HG03280 (cell line): ENCODE data around the gene HLA-E.
"Not testable (repeated sequence)": the region's sequence is repeated elsewhere in the genome, so short reads cannot be mapped to it uniquely, and the experiment has no call there.

Source experiments
- ATAC-seq: cut with Tn5 transposase; IDR thresholded peaks from one replicate; pipeline ENCODE4 v1.9.1; 2021; ENCODE audit warnings: mild to moderate bottlenecking, moderate library complexity; ENCODE audit not compliant: unreplicated experiment

The HLA-E gene

DNA sequence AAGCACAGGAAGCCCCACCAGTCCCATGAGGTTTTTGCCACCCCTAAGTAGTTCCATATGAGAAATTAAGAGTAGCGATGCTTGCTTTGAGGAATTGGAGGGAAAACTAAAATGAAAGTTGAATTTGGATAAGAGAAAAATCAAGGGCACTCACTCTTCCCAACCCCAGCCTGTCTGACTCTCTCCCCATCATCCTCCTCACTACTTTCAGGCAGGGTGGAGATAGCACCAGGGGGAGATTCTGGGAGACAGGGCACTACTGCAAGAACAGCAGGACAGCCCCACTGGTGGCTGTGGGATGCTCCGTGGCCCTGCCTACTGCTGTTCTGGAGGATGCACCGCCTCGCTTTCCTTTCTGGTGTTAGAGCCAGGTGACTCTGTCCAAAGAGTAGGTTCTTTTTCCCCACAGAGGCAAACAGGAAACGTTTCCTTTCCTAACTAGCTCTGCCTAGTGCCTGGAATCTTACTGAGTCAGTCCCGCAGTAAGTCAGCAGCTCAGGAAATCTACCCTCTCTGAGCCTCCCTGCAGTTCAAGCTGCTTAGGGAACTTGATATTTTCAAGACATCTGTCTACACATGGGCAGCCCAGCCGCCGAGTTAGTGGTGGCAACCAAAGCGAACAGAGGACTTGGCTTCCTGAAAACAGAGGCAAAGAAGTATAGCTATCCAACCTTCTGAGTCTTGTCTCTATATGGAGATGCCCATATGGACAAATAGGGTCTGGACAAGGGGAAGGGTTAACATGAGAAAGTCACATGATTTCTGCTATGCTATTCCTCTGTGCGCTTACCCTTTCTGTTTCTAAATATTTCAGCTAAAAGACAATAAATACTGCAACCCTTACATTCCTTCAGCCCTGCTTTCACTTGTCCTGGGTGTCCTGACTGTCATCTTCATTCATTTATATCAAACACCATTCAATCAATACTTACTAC is 11.4 kb downstream of the HLA-E start:
- ATAC-seq = no peak

DNA sequence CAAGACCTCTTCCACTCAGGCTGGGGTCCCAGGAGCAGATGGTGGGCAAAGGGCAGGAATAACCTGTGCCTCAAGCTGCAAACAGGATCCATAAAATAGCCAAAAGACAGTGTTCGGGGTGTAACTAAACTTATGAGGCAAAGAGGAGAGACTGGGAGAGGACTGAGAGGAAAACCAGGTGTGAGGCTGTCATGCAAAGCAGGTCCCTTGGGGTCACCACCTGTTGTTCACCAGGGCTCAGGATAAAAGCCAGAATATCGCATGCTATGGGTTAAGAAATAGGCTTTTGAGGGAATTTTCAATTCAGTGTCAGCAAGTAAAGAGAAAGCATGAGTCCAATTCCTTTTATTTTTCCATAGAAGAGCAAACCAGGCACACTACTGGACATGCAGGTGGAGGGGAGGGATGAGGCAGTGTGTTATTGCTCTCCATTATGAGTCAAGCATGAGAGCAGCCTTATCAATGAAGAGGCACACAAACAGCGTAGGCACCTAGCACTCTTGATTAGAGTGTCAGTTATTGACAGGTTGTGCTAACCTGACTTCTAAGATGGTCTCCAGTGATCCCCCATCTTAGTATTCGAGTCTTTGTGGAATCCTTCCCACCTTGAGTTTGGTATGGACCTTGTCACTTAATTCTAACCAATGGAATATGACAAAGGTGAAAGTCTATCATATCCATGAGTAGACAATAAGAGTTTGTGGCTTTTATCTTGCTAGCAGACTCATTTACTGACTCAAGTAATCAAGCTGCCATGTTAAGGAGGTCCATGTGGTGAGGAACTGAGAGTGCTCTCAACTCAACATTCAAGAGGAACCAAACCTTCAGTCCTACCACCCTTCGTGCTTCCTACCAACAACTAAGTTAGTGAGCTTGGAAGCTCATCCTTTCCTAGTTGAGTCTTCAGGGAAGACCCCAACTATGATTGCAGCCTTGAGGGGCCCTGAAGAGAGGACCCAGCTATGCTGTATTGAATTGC is 18.8 kb downstream of the HLA-E start:
- no peak for ATAC-seq

DNA sequence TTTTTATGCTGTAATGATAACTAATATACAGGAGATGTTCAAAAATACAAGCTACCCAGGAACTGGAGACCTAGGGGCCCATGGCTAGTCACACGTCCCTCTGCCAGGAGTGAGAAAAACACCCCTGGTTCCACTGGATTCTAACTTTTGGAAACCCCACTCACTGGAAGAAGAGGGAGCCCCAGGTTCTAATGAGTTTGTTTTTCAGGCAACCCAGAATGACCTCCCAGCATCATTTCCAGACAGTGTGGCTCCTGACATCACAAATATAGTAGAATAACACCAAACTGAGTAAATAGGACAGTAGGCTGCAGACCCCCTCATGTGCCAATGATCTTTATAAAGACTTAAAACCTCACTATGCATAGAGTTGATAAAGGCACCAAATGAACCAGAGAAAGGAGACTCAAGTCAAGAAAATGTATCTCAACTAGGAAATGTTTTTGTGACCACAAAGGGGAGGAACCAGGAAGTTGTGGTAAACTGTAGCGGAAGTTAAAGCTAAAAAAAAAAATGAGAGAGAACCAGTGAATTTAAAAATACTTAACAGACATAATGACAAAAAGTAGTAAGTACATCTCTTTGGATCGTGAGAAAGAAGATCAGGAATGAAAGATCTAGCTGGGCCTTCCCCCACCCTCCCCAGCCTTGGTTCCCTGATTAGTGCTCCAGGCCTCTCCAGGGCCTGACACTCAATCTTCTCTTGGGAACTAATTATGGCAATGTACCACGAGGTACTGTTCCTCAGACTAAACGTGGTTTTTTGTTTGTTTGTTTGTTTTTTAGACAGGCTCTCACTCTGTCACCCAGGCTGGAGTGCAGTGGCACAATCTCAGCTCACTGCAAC is 19.8 kb downstream of the HLA-E start:
- ATAC-seq = peak; percentile 53

DNA sequence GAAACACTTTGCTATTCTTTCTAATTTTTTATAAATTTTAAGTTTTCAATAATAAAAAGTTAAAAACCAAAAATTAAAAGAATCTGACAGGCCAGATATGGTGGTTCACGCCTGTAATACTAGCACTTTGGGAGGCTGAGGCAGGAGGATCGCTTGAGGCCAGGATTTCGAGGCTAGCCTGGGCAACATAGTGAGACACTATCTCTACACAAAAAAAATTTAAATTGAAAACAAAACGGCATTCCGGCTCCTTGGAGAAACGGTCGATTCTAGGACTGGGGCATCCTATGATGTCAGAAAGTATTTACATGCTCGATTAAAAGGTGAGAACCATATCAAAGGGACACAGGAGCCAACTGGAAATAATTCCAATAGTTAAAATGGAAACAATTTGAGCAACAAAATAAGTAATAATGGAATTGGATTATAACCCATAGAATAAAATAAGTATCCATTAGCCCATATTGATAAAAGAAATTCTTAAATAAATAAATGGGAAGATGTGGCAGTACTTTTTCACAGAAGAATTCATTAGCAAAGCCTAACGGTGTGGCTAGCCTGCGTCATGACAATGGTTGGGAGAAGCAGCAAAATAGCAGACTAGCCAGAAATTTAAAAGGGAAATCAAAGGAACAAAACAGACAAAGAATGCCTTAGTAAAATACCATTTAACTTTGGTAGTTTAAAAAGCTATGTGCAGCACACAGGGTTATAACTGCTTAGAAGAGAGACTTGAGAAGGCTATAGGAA is 21.3 kb downstream of the HLA-E start:
- ATAC-seq = no peak

DNA sequence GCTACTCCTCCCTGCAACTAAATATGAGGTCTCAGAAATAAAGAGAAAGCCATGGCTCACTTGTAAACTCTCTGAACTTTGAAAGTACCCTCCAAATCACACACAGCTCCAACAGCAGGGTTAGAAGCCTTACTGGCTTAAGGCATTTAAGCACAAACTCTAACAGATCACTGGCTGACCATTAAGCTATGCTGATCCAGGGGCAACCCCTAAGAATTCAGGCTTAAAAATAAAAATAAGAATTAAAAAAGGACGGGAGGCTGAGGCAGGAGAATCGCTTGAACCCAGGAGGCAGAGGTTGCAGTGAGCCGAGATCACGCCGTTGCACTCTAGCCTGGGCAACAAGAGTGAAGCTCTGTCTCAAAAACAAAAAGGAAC is 21.8 kb downstream of the HLA-E start:
- no peak for ATAC-seq

DNA sequence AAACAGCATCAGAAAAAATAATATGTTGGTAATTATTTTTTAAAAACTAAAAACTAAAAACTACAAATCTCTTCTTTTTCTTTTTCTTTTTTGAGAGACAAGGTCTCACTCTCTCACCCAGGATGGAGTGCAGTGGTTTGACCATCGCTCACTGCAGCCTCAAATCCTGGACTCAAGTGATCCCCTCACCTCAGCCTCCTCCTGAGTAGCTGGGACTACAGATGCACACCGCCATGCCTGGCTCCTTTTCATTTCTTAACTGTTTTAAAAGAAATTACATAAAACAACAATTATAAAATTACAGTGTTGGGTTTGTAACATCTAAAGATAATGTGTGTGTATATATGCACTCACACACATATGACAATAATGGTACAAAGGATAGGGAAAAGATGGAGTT is 24.1 kb downstream of the HLA-E start:
- no peak for ATAC-seq

DNA sequence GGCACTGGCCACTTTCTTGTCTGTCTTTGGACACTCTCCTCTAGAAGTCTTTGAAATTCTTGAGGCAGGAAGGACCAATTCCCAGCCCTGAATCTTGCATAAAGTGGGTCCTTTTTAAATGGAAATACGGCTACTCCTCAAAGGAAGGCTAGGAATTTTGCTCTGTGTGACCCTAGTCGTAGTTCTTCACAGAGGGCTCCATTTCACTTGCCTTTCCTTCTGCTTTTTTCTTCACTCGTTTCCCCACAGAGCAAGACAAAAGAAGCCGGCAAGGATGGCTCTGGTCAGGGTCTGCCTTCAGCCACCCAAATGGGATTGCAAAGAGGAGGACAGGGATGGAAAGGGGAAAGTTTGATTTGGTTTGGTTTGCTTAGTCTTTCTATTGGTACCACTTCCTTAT is 25.8 kb downstream of the HLA-E start:
- no peak for ATAC-seq

DNA sequence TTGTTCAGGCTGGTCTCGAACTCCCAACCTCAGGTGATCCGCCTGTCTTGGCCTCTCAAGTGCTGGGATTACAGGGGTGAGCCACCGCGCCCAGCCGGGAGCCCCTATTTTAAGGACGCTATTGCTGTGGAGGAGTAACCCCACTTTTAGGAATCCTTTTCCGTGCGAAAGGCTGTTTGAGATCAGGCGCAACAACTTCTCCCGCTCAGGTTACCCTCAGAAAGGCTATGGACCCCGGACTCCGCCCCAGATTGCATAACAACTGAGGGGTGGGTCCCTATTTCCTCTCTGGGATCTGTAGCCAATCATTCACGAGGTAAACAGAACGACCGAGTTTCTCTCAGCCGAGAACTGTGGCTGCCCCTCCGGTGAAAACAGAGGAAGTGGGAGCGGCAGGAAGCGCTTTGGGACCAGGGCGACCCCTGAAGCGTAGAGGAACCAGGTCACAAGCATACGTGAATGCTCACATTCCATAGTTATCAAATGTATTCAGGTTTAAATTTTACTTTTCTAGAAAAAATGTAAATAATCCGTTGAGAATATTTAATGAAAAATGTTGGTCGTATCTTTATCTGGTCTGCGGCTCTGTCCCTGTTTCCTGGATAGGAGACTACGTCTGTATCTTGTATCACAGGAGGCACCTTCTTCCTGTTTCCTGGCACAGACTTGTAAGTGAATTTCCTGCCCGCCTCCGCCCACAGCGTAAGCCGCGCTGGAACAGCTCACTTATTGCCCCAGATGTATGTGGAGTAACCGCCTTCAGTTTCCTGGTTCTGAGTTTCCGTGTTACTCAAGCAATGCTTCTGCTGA is 26.8 kb downstream of the HLA-E start:
- ATAC-seq = peak; percentile 72

DNA sequence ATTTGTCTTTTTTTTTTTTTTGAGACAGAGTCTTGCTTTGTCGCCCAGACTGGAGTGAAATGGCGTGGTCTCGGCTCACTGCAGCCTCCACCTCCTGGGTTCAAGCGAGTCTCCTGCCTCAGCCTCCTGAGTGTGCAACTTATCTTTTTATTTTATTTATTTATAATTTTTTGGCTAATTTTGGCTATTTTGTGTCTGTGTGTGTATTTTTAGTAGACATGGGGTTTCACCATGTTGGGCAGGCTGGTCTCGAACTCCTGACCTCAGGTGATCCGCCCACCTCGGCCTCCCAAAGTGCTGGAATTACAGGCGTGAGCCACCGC is 27.4 kb downstream of the HLA-E start:
- ATAC-seq = not testable (repeated sequence)

DNA sequence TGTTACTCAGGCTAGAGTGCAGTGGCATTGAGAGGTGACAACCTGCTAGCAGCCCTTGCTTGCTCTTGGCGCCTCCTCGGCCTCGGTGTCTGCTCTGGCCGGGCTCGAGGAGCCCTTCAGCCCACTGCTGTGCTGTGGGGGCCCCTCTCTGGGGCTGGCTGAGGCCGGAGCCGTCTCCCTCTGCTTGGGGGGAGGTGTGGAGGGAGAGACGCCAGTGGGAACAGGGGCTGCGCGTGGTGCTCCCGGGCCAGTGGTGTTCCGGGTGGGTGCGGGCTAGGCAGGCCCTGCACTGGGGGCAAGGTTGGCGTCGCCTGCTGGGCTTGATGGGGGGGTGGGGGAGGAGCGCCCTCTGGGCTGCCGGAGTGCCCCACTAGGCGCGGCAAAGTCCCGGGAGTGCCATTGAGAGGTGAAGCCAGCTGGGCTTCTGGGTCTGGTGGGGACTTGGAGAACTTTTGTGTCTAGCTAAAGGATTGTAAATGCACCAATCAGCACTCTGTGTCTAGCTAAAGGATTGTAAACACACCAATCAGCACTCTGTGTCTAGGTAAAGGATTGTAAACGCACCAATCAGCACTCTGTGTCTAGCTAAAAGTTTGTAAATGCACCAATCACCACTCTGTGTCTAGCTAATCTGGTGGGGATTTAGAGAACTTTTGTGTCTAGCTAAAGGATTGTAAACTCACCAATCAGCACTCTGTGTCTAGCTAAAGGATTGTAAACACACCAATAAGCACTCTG is 28.6 kb downstream of the HLA-E start:
- ATAC-seq = not testable (repeated sequence)

DNA sequence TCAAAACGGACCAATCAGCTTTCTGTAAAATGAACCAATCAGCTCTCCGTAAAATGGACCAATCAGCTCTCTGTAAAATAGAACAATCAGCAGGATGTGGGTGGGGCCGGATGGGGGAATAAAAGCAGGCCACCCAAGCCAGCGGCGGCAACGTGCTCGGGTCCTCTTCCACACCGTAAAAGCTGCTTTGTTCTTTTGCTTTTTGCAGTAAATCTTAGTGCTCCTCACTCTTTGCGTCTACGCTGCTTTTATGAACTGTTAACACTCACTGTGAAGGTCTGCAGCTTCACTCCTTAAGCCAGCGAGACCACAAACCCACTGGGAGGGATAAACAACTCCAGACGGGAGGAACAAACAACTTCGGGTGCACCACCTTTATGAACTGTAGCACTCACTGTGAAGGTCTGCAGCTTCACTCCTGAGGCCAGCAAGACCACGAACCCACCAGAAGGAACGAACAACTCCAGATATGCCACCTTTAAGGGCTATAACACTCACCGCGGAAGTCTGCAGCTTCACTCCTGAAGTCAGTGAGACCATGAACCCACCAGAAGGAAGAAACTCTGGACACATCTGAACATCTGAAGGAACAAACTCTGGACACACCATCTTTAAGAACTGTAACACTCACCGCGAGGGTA is 29.3 kb downstream of the HLA-E start:
- ATAC-seq = not testable (repeated sequence)

DNA sequence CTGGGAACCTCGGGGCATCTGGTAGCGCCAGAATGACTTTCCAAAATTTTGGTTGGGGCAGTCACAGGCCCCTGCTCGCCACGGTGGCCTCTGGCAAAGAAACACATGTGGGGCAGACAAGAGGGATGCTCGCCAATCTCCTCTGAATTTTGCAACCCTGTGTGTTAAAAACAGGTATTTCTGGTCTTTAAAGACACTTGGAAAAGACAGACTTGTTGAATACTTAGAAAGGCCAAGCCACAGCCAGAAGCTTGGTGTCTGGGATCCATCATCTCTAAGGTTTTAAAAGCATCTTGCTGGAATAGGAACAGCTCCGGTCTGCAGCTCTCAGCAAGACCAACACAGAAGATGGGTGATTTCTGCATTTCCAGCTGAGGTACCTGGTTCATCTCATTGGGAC is 31.2 kb downstream of the HLA-E start:
- ATAC-seq = no peak

DNA sequence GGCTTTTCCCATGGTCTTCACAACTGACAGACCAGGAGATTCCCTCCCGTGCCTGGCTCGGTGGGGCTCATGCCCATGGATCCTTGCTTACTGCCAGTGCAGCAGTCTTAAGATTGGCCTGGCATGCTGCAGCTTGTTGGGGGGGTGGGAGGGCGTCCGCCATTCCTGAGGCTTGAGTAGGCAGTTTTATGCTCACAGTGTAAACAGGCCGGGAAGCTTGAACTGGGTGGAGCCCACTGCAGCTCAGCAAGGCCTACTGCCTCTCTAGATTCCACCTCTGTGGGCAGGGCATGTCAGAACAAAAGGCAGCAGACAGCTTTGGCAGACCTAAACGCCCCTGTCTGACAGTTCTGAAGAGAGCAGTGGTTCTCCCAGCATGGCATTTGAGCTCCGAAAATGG is 31.8 kb downstream of the HLA-E start:
- ATAC-seq = not testable (repeated sequence)

DNA sequence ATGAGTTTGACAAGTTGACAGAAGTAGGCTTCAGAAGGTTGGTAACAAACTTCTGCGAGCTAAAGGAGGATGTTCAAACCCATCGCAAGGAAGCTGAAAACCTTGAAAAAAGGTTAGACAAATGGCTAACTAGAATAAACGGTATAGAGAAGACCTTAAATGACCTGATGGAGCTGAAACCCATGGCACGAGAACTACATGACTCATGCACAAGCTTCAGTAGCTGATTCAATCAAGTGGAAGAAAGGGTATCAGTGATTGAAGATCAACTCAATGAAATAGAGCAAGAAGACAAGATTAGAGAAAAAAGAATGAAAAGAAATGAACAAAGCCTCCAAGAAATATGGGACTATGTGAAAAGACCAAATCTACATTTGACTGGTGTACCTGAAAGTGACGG is 32.6 kb downstream of the HLA-E start:
- not testable (repeated sequence) for ATAC-seq

DNA sequence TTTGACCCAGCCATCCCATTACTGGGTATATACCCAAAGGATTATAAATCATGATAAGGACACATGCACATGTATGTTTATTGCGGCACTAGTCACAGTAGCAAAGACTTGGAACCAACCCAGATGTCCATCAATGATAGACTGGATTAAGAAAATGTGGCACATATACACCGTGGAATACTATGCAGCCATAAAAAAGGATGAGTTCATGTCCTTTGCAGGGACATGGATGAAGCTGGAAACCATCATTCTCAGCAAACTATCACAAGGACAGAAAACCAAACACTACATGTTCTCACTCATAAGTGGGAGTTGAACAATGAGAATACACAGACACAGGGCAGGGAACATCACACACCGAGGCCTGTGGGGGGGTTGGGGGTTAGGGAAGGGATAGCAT is 37.1 kb downstream of the HLA-E start:
- ATAC-seq = not testable (repeated sequence)

DNA sequence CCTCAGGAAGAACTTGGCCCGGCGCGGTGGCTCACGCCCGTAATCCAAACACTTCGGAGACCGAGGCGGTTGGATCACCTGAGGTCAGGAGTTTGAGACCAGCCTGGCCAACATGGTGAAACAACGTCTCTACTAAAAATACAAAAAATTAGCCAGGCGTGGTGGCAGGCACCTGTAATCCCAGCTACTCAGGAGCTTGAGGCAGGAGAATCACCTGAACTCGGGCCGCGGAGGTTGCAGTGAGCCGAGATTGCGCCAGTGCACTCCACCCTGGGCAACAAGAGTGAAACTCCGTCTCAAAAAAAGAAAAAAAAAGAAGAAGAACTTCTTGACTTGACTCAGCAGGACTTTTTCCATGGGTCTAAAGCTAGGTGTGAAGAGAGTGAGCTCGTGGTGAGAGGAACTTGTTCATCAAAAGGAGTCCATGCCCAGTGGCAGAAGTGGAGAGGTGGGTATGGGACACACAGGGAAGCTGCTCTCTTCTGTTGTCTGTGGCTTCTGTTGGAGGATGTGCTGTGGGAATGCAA is 40.1 kb downstream of the HLA-E start:
- not testable (repeated sequence) for ATAC-seq

DNA sequence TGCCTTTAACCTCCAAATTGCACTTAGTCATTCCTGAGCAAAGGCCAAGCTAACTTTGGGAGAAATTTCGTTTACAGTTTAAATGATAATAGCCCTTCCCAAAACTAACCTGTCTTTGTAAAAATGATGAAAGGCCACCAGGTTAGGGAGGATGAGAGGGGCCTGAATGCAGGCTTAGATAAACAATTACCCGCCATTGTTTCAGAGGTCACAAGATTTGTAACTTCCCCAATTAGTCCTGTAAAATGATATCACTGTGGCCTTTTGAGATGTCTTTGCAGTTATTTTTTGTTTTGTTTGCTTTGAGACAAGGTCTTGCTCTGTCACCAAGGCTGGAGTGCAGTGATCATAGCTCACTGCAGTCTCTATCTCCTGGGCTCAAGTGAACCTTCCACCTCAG is 40.7 kb downstream of the HLA-E start:
- no peak for ATAC-seq
